NCI-H2196 (cell line): ENCODE measurements around the gene EXD2.
"Not testable (repeated sequence)": the region's sequence is repeated elsewhere in the genome, so short reads cannot be mapped to it uniquely, and the experiment has no call there.

ENCODE experiments used
- DNase-seq: peaks from one replicate; lab custom pipeline; 2025; ENCODE audit not compliant: unreplicated experiment; lab: John Stamatoyannopoulos, UW

EXD2 gene

GRCh38 chr14:69193721-69194120 lies 2.4 kb downstream of the EXD2 start:
- DNase-seq = no peak

DNA sequence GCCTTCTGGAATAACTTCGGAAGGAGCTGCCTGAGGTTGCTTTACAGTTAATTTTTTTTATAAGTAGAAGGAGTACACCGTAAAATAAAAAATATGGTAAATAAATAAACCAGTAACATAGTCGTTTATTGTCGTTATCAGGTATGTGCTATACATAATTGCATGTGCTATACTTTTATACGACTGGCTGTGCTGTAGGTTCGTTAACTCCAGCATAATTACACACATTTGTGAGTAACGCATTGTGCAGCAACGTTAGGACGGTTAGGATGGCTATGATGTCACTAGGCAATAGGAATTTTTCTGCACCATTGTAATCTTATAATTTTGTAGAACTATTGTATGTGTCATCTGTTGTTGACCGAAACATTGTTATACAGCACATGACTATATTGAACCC lies 8.5 kb downstream of the EXD2 start:
- no peak for DNase-seq

GRCh38 chr14:69204753-69205152 lies 13.5 kb downstream of the EXD2 start:
- DNase-seq = no peak

GRCh38 chr14:69207435-69208041 lies 16.2 kb downstream of the EXD2 start:
- DNase-seq = no peak

DNA sequence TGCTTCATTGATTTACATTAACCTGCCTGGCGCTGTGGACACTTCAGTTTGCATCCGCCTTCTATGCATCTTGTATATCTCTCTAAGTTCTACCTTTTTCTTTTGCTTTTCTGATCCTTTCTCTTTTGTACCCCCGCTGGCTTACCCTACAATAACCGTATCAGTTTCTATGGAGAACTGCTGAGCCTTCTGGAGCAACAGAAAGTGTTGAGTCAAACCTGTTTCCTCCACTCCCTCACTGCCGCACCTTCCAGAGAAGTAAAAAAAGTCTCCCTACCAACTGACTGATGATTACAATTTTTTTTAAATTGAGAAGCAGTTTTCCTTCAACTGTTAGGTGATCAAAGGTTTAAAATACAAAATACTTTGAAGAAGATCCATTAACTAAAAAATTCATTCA lies 17.4 kb downstream of the EXD2 start:
- DNase-seq = no peak

DNA sequence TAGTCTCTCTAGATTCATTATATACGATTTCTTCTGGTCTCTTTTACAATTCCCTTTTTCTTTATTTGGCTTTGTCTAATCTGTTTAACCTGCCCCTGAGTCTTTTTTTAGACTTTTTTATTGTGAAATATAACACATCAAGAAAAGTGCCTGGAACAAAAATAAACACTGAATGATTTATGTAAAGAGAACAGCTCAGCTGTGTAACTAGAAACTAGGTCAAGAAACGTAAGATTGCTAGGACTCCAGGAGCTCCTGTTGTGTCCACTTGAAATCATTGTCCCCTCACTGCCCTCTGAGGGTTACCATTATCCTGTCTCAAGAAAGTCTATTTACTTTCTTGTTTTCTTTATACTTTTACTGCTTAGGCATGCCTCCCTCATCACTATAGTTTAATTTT lies 23.1 kb downstream of the EXD2 start:
- DNase-seq = no peak

DNA sequence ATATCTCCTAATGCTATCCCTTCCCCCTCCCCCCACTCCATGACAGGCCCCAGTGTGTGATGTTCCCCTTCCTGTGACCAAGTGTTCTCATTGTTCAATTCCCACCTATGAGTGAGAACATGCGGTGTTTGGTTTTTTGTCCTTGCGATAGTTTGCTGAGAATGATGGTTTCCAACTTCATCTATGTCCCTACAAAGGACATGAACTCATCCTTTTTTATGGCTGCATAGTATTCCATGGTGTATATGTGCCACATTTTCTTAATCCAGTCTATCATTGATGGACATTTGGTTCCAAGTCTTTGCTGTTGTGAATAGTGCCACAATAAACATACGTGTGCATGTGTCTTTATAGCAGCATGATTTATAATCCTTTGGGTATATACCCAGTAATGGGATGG lies 26.4 kb downstream of the EXD2 start:
- not testable (repeated sequence) for DNase-seq

GRCh38 chr14:69224946-69225345 lies 33.6 kb downstream of the EXD2 start:
- DNase-seq = no peak

GRCh38 chr14:69226178-69226577 lies 34.9 kb downstream of the EXD2 start:
- DNase-seq = no peak

DNA sequence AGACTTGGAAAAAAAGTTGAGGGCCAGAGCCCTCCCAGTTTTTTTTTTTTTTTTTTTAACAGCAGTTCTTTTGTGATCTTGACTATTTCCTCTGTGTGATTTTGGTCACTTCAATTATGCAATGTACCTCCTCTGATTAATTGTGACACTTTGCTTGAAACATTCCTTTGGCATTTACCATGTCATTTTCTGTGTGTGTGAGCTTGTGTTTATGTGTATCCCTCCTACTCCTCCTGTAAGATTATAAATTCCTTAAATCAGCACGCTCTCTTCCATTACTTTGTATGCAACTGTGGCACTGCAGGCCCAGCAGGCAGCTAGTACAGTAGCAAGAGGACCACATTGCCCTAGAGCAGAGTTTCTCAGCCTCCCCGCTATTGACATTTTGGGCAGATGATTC lies 35.4 kb downstream of the EXD2 start:
- DNase-seq = no peak

- no peak for DNase-seq
These were observed 40.2 kb downstream of the EXD2 start for GRCh38 chr14:69231486-69231885.

- DNase-seq = no peak
These were observed 41.1 kb downstream of the EXD2 start for GRCh38 chr14:69232388-69232787.

- no peak for DNase-seq
These were observed 42.8 kb downstream of the EXD2 start for GRCh38 chr14:69234106-69234505.

DNA sequence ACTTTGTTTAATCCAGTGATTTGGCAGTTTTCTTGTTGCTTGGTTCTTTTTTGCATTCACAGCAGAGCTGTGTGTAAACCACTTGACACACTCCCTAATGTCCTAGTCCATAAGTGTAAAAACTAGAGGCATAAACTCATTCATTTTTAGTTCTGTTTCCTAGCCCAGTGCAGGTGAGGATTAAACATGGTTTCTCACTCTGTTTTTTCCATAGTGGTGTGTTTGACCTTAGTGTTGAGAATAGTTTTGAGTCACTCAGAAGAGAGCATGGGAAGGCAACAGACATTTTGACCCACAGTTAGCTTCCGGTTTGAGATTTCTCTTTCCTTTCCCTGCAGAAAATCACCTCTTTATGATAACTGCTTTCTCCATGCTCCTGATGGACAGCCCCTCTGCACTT lies 44.4 kb downstream of the EXD2 start:
- DNase-seq = no peak

- DNase-seq = no peak
These were observed 45.8 kb downstream of the EXD2 start for GRCh38 chr14:69237142-69237541.

GRCh38 chr14:69237584-69237983 lies 46.3 kb downstream of the EXD2 start:
- DNase-seq = no peak

DNA sequence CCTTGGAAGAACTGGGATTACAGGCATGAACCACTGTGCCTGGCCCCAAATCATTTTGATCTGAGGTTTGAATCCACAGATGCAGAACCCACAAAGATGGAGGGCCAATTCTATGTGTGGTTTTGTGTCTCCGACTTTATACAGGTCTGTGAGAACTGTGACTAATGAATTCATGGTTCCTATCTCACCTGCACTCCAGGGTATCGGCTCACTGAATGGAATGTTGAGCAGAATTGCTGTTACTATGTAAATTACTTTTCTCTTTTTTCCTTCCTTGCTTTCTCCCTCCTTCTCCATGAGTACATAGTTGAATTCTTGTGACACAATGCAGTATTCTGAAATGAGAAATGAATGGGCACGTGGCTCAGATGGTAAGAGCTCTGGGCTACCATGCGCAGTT lies 47.6 kb downstream of the EXD2 start:
- no peak for DNase-seq

DNA sequence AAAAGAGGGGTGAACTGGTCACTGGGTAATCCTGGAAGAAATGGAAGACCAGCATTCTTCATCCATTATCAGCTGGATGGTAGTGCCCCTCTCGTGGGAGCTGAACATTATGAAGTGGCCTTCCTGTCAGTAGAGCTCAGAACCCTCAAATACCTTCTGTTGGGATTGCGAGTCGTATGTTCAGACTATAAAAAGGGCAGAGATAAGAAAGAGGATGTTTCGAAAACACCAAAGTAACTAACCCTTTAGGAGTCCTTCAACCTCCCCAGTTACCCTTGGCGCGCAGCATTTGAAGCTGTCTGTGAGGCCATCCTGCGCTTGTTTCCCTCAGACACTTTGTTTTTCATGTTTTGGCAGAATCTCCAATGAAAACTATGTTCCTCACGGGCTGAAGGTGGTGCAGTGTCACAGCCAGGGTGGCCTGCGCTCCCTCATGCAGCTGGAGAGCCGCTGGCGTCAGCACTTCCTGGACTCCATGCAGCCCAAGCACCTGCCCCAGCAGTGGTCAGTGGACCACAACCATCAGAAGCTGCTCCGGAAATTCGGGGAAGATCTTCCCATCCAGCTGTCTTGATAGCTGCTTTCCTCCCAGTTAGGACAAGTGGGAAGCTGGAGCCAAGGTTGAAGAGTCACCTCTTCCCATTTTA lies 49.4 kb downstream of the EXD2 start:
- DNase-seq = no peak

GRCh38 chr14:69241577-69241976 lies 50.3 kb downstream of the EXD2 start:
- DNase-seq = no peak

DNA sequence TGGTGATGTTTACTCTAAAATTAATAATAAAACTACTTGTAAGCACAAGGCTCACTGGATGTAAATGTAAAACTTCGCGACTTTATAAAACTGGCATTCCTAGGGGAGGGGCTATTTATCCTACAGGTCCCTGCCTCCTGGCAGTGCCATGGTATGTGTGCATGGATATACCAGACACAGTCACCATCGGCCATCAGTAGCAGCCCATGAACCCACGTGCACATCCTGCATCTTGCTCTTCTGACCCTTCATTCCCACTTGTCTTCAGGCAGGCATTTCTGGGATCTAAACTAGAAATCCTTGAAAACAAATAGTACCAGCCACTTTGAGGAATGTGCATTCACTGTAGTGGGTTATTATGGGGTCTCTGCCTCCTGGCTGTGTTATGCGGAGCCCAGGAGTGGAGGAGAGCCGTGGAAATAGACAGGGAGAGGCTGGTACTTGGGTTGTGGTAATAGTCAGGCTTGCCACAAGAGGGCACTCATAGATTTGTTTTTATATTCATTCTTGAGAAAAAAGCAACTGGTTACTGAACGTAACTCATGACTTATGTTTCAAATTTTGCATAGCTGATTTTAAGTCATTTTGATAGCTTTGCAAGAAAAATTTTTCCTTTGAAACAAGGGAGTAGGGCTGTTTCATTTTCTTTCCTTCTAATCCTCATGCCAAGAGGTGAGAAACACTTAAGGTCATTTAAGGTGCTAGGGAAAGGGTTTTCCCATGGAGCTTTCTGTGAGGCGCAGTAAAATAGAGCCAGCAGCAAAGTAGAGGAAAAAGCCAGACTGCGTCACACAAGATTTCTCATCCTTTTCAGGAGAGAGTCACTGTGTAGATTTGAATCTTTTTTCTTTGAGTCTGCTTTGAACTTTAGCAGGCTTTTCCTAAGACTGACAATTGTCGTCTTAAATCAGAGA lies 51.3 kb downstream of the EXD2 start:
- peak; percentile 66 for DNase-seq

GRCh38 chr14:69244946-69245345 lies 53.6 kb downstream of the EXD2 start:
- DNase-seq = no peak

DNA sequence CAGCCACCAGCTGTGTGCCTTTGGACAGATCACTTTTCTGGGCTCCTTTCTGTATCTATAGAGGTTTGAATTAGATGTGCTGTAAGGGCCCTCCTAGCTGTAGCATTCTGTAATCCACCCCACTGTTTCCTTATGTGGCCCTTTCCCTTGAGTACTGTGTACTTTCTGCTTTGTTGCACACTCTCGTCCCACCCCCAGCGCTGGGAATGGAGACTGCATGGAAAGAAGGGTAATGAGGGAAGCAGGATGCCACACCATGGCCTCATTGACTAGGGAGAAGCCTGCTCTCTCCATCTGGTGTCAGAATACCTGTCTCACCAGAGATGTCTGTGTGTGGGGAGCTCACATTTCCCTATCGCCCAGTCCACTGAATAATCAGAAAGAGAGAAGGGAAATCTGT lies 55.0 kb downstream of the EXD2 start:
- no peak for DNase-seq
